ENCODE measurements around the gene DOCK8.

The DOCK8 gene

DNA sequence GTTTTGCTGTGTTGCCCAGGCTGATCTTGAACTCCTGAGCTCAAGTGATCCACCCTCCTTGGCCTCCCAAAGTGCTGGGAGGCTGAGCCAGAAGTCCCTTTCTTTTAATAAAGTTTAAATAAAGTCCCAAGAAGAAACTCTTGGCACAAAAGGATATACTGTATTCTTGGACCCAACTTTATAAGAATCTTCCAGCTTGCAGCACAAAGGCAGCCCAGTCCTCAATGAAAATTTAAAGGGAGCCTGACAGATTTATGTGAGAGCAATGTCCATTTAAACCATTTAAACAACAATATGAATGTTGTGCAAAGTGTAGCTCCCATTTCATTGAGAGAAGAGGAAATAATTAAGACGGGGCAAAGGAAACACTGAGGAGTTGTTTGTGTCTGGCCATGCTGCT lies 217.0 kb downstream of the DOCK8 start:
- Histone ChIP-seq H3K9ac (ENCODE audit: low read length) (no peak overlapping the region), H3K4me2 (ENCODE audit: low read depth, low read length) (no peak overlapping the region), H3K9me3 (replicated peaks; ENCODE audit: insufficient read depth, low read length) (no peaks in the 10 kb centered on the region), H3K9me2 (replicated peaks; ENCODE audit: insufficient read depth, low read length) (no peaks in the 10 kb centered on the region), H3K79me2 (ENCODE audit: low read length) (no peaks in the 10 kb centered on the region), H4K20me1 (ENCODE audit: insufficient read depth, low read length) (no peaks in the 10 kb centered on the region), H2AFZ (ENCODE audit: low read length) (no peak overlapping the region), H3K27me3 (replicated peaks; ENCODE audit: insufficient read depth, low read length) (no peaks in the 10 kb centered on the region), H3K27ac (ENCODE audit: low read length) (no peak overlapping the region), H3K36me3 (replicated peaks; ENCODE audit: insufficient read depth, low read length) (peaks cover 4% of the 10 kb centered on the region; the same call in 1 of the 2 replicates), H3K4me3 (ENCODE audit: low read length) (no peak overlapping the region), H3F3A (ENCODE audit: insufficient read depth, low read length) (no peaks in the 10 kb centered on the region), H3K4me1 (ENCODE audit: low read length) (no peaks in the 10 kb centered on the region)
- DNase-seq: no peak
- no peak for TF ChIP-seq EZH2 (optimal IDR thresholded peaks at IDR 0.05; ENCODE audit: low read depth, low read length)
- TF ChIP-seq EZH2phosphoT487 (IDR thresholded peaks at IDR 0.05; ENCODE audit: low read length): no peak
- TF ChIP-seq, protein P1, sequence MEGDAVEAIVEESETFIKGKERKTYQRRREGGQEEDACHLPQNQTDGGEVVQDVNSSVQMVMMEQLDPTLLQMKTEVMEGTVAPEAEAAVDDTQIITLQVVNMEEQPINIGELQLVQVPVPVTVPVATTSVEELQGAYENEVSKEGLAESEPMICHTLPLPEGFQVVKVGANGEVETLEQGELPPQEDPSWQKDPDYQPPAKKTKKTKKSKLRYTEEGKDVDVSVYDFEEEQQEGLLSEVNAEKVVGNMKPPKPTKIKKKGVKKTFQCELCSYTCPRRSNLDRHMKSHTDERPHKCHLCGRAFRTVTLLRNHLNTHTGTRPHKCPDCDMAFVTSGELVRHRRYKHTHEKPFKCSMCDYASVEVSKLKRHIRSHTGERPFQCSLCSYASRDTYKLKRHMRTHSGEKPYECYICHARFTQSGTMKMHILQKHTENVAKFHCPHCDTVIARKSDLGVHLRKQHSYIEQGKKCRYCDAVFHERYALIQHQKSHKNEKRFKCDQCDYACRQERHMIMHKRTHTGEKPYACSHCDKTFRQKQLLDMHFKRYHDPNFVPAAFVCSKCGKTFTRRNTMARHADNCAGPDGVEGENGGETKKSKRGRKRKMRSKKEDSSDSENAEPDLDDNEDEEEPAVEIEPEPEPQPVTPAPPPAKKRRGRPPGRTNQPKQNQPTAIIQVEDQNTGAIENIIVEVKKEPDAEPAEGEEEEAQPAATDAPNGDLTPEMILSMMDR (IDR thresholded peaks at IDR 0.05; ENCODE audit: low read length): no peak

- no peaks in the 10 kb centered on the region; the same call in 1 of the 2 replicates for H3K36me3 ChIP-seq (replicated peaks; ENCODE audit: insufficient read depth, low read length)
- no peak overlapping the region for H3K4me3 ChIP-seq (ENCODE audit: low read length)
- no peak overlapping the region for H3K9ac ChIP-seq (ENCODE audit: low read length)
- no peak overlapping the region for H3K4me2 ChIP-seq (ENCODE audit: low read depth, low read length)
- no peak for TF ChIP-seq EZH2 (optimal IDR thresholded peaks at IDR 0.05; ENCODE audit: low read depth, low read length)
- TF ChIP-seq EZH2phosphoT487 (IDR thresholded peaks at IDR 0.05; ENCODE audit: low read length): no peak
- TF ChIP-seq, protein P1 (IDR thresholded peaks at IDR 0.05; ENCODE audit: low read length): no peak
- H4K20me1 ChIP-seq (ENCODE audit: insufficient read depth, low read length): no peaks in the 10 kb centered on the region
- no peaks in the 10 kb centered on the region for H3K4me1 ChIP-seq (ENCODE audit: low read length)
- H3K27me3 ChIP-seq (replicated peaks; ENCODE audit: insufficient read depth, low read length): no peaks in the 10 kb centered on the region
- H3K9me3 ChIP-seq (replicated peaks; ENCODE audit: insufficient read depth, low read length): no peaks in the 10 kb centered on the region
- no peak overlapping the region for H2AFZ ChIP-seq (ENCODE audit: low read length)
- no peaks in the 10 kb centered on the region for H3F3A ChIP-seq (ENCODE audit: insufficient read depth, low read length)
- H3K79me2 ChIP-seq (ENCODE audit: low read length): no peaks in the 10 kb centered on the region
- no peaks in the 10 kb centered on the region for H3K9me2 ChIP-seq (replicated peaks; ENCODE audit: insufficient read depth, low read length)
- no peak overlapping the region for H3K27ac ChIP-seq (ENCODE audit: low read length)
- DNase-seq: no peak
Measured at GRCh38 chr9:436482-436881, 221.8 kb downstream of the DOCK8 start.

DNA sequence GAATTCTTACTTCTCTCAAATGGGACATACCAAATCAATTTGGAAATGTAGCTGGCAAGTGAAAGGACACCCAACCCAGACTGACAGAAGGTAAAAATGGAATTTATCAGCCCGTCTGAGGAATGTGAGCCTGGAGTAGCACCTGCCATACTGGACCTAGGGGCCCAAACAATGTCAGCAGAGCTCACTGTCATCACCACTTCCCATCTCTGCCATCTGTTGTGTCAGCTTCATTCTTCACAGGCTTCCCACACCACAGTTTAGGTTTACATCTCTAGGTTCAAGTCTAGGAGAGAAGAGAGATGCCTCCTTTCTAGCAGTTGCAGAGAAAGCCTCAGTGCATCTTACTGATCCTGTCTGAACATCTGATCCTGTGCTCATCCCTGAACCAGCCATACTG lies 222.4 kb downstream of the DOCK8 start:
- Histone ChIP-seq H3K9me2 (replicated peaks; ENCODE audit: insufficient read depth, low read length) (no peaks in the 10 kb centered on the region), H3F3A (ENCODE audit: insufficient read depth, low read length) (no peaks in the 10 kb centered on the region), H3K36me3 (replicated peaks; ENCODE audit: insufficient read depth, low read length) (no peaks in the 10 kb centered on the region; the same call in 1 of the 2 replicates), H3K9ac (ENCODE audit: low read length) (no peak overlapping the region), H3K9me3 (replicated peaks; ENCODE audit: insufficient read depth, low read length) (no peaks in the 10 kb centered on the region), H3K27me3 (replicated peaks; ENCODE audit: insufficient read depth, low read length) (no peaks in the 10 kb centered on the region), H3K4me2 (ENCODE audit: low read depth, low read length) (no peak overlapping the region), H4K20me1 (ENCODE audit: insufficient read depth, low read length) (no peaks in the 10 kb centered on the region), H3K27ac (ENCODE audit: low read length) (no peak overlapping the region), H3K79me2 (ENCODE audit: low read length) (no peaks in the 10 kb centered on the region), H3K4me1 (ENCODE audit: low read length) (no peaks in the 10 kb centered on the region), H3K4me3 (ENCODE audit: low read length) (no peak overlapping the region), H2AFZ (ENCODE audit: low read length) (no peak overlapping the region)
- DNase-seq: no peak
- no peak for TF ChIP-seq EZH2 (optimal IDR thresholded peaks at IDR 0.05; ENCODE audit: low read depth, low read length)
- TF ChIP-seq, protein P1 (IDR thresholded peaks at IDR 0.05; ENCODE audit: low read length): no peak
